Activated CD8-positive, alpha-beta memory T cell treated with anti-CD3 and anti-CD28 coated beads for 4 hours (primary cell): ENCODE data around the gene VEGFA.

ENCODE experiments used
- DNase-seq, 2 donors: peaks; one replicate each; pipeline ENCODE4 v3.0.0-alpha.2; 2020; ENCODE audit warnings: low read depth in 2 of 2

The VEGFA gene

GRCh38 chr6:43759136-43759906 is 10.7 kb upstream of the VEGFA start:
- DNase-seq = no peak

- DNase-seq = no peak
Measured at GRCh38 chr6:43759907-43760206, 10.2 kb upstream of the VEGFA start.

DNA sequence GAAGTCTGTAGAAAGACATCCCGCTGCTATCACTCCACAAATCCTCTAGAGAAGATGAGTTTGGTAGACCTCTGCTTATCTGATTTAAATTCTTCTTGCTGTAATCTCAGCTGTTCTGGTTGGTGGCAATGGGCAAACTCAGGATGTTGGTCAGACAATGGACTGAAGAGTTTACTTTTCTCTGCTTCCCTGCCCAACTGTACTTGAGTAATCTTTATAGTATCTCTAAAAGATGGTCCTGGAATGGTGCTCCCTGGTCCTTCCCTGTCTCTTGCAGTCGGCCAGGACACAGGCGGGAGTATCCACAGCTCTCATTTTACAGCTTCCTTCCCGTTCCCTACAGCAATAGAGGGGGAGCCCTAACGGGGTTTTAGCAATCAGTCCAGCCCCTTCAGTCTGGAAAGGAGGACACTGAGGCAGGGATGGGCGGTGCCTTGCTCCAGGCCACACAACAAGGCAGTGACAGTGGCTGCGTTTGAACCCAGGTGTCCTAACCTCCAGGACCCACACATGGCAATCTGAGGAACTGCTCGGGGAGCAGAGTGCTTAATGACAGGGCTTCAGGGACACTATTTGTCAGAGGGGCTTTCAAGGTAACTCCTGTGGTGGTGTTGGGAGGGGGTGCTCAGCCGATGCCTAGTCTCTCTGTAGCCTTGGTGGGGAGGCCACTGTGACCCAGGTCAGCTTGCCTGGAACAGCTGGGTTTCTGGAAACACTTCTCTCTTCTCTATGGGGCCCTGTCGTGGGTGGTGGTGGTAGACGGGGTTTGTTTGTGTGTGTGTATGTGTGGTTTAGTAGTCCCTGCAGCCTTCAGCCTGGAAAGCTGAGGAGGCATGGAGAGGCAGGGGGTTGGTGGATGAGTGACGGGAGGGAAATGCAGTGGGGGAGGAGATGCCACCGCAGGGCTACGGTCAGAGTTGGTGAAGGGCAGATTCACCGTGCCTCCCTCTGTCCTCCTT is 9.5 kb upstream of the VEGFA start:
- DNase-seq = no peak

DNA sequence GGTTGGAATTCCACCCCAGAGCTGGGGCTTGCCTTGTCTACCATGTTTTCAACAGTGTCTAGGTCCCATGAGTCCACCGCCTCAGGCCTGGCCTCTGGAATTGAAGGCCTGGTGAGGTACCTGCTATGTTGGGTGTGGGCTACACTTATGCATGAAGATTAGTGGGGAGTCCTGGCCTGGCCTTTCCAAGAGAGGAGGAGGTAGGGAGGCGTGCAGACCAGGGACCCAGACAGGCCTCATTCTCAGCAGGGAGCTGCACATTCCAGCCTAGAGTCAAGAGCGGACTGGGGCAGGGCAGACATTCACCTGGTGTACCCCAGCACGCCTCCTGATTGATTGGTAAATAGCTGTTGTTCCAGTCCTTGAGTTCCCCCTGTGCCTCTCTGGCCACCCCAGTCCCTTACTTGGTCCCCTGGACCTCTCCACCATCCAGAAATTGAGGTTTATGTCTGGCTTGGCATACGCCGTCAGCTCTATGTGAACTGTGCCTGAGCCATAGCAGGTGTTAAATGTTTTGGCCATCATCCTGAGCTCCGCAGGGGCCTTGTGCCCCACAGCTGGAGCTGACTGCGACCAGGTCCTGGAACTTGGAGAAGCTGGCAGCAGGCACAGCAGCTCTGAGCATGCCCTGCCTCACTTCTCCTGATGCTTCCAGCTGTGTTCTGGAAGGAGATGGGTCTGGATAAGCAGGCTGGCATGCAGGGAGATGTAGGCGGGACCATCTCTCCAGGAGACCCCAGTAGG is 8.2 kb upstream of the VEGFA start:
- DNase-seq = no peak

GRCh38 chr6:43762410-43762768 is 7.6 kb upstream of the VEGFA start:
- DNase-seq = no peak

- DNase-seq = no peak
Measured at GRCh38 chr6:43762966-43763695, 6.9 kb upstream of the VEGFA start.

DNA sequence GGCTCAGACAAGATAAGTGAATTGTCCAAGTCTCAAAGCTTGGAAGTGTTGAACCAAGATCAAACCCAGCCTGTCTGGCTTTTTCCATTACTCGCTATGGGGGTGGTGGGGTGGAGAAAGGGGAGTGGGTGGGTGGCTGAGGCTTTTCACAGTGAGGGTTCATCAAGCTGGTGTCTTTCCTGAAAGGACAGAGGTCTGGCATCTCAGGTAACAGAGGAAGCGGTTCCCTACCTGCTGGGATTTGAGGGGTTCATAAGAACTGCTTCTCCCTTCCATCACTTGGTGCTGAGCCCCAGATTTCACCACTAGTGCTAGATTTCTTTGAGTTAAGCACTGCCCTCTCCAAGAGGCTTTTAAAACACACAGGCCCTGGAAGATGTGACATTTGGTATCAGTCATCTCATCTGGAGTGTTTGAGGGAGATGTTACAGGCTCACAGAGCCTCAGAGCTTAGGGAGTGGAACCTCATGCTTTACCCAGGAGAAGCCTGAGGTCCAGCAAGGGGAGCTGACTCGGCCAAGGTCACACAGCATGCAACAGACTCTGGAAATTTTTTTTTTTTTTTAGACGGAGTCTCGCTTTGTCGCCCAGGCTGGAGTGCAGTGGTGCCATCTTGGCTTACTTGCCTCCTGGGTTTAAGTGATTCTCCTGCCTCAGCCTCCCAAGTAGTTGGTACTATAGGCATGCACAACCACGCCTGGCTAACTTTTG is 6.0 kb upstream of the VEGFA start:
- DNase-seq = no peak

- DNase-seq = no peak
Measured at GRCh38 chr6:43764772-43765171, 5.2 kb upstream of the VEGFA start.

DNA sequence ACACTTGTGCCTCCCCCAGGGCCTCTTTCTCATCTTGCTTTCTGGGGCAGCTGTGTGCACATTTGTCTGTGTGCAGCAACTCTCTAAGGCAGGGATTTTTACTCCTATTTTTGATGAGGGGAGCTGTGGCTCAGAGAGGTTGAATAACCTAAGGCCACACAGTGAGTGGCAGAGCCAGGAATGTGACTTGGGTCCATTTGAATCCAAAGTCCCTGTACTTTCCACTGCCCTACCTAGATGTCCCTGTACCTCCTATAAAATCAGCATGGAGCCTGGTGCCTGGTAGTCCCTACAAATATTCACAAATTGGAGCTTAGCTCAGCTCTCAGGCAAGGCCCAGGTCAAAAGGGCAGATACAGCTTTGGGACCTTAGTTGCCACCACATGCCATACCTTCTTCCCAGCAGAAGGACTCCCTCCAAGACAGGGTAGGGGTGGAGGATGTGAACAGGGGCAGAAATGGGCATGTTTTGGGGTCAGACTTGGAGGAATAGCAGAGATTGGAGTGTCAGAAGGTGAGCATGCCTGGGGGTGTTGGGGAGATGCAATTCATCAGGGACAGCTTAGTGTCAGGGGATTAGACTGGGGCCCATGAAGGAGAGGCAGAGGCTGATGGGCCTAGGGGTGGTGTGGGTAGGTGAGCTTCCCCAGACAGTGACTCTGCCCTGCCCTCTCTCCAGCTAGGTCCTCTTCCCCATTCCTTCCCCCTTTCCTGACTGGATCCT is 4.1 kb upstream of the VEGFA start:
- no peak for DNase-seq

- no peak for DNase-seq
Measured at GRCh38 chr6:43766500-43766853, 3.5 kb upstream of the VEGFA start.

DNA sequence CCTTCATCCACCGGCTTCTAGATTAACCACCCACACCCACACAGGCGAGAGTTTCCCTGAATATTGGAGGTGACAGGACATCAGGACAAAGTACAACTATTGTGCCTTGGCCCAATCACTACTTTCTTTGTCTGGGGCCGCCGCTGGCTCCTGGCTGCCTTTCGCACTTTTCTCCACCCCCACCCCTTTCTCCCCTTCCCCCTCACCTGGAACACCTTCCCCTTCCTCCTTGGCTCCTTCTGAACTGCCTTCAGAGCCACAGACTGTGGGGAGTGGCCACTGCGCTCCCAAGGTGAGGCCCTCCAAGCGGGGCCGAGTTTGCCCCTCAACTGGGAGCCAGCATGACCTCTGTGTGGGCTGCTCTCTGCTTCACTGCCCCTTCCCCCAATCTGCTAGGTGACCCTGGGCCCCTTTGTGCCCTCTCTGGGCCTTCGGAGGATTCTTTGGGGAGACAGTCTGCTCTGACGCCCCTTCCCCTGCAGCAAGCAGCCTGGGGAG is 3.0 kb upstream of the VEGFA start:
- DNase-seq = no peak

DNA sequence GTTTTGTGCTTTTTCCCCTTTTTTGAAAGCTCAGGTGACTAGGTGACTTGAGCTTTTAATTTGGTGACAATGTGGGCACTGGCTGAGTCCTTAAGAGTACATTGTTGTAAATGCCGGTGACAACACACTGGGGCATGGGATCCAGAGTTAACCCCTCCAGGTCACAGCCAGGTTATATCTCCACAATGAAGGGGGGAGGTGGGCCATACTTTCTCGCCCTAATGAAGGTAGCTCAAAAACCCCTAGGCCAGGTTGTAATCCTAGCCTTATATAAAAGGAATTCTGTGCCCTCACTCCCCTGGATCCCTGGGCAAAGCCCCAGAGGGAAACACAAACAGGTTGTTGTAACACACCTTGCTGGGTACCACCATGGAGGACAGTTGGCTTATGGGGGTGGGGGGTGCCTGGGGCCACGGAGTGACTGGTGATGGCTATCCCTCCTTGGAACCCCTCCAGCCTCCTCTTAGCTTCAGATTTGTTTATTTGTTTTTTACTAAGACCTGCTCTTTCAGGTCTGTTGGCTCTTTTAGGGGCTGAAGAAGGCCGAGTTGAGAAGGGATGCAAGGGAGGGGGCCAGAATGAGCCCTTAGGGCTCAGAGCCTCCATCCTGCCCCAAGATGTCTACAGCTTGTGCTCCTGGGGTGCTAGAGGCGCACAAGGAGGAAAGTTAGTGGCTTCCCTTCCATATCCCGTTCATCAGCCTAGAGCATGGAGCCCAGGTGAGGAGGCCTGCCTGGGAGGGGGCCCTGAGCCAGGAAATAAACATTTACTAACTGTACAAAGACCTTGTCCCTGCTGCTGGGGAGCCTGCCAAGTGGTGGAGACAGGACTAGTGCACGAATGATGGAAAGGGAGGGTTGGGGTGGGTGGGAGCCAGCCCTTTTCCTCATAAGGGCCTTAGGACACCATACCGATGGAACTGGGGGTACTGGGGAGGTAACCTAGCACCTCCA is 2.2 kb upstream of the VEGFA start:
- DNase-seq = no peak

GRCh38 chr6:43768506-43768860 is 1.5 kb upstream of the VEGFA start:
- DNase-seq = no peak

- no peak for DNase-seq
Measured at GRCh38 chr6:43768983-43769525, 957 bp upstream of the VEGFA start.

- no peak for DNase-seq
Measured at GRCh38 chr6:43770372-43771209, 580 bp downstream of the VEGFA start.

DNA sequence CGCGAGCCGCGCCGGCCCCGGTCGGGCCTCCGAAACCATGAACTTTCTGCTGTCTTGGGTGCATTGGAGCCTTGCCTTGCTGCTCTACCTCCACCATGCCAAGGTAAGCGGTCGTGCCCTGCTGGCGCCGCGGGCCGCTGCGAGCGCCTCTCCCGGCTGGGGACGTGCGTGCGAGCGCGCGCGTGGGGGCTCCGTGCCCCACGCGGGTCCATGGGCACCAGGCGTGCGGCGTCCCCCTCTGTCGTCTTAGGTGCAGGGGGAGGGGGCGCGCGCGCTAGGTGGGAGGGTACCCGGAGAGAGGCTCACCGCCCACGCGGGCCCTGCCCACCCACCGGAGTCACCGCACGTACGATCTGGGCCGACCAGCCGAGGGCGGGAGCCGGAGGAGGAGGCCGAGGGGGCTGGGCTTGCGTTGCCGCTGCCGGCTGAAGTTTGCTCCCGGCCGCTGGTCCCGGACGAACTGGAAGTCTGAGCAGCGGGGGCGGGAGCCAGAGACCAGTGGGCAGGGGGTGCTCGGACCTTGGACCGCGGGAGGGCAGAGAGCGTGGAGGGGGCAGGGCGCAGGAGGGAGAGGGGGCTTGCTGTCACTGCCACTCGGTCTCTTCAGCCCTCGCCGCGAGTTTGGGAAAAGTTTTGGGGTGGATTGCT is 1.3 kb downstream of the VEGFA start:
- DNase-seq = peak; percentile 51 to 55

DNA sequence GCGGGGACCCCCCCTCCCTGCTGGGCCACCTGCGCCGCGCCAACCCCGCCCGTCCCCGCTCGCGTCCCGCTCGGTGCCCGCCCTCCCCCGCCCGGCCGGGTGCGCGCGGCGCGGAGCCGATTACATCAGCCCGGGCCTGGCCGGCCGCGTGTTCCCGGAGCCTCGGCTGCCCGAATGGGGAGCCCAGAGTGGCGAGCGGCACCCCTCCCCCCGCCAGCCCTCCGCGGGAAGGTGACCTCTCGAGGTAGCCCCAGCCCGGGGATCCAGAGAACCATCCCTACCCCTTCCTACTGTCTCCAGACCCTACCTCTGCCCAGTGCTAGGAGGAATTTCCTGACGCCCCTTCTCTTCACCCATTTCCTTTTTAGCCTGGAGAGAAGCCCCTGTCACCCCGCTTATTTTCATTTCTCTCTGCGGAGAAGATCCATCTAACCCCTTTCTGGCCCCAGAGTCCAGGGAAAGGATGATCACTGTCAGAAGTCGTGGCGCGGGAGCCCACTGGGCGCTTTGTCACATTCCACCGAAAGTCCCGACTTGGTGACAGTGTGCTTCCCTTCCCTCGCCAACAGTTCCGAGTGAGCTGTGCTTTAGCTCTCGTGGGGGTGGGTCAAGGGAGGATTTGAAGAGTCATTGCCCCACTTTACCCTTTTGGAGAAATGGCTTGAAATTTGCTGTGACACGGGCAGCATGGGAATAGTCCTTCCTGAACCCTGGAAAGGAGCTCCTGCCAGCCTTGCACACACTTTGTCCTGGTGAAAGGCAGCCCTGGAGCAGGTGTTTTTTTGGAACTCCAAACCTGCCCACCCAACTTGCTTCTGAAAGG is 2.1 kb downstream of the VEGFA start:
- DNase-seq = peak; percentile 27 to 29
